BJ (cell line): Measurements from ENCODE around the gene NBDY. TPM values are rescaled to one million over a fixed set of nuclear protein-coding genes. Genes with fewer than 3 reads are reported as not detected.

Experiments
- CTCF ChIA-PET: fragments of 350-600 bp; formaldehyde crosslinking; extraction: SDS; loops from one replicate; lab custom pipeline; 2021; ENCODE audit warnings: antibody characterized with exemption, inconsistent platforms; lab: Yijun Ruan, JAX
- POLR2A ChIA-PET: fragments of 300-600 bp; sonication (Branson Sonifier 250); formaldehyde crosslinking; extraction: SDS; loops from one replicate; lab custom pipeline; 2021; ENCODE audit warnings: antibody characterized with exemption; lab: Charles Lee
- DNase-seq: peaks from one replicate; pipeline ENCODE4 v3.0.0-alpha.2; 2011; ENCODE audit warnings: low read depth
- H3K27me3 ChIP-seq: 2 replicates; pipeline ENCODE4 v1.6.0; 2011; ENCODE audit warnings: low read length; ENCODE audit not compliant: control insufficient read depth, insufficient read depth
- H3K36me3 ChIP-seq: 2 replicates; pipeline ENCODE4 v1.5.1; 2011; ENCODE audit warnings: low read length; ENCODE audit not compliant: control insufficient read depth, insufficient read depth
- H3K4me3 ChIP-seq: 2 replicates; pipeline ENCODE4 v1.5.1; 2011; ENCODE audit warnings: low read depth, mild to moderate bottlenecking, control low read depth, low read length
- CTCF ChIP-seq: IDR thresholded peaks from 2 replicates; pipeline ENCODE4 v1.5.1; 2011; ENCODE audit warnings: low read depth, mild to moderate bottlenecking, control low read depth, inconsistent platforms, low read length, moderate library complexity; ENCODE audit not compliant: insufficient read depth
- polyA plus RNA-seq: library from polyadenylated mRNA; depleted of rRNA; stranded (reverse); fragments of >200 nt; gene quantifications from 2 replicates; pipeline ENCODE4 v1.2.3, GENCODE V29; 2011

Gene NBDY
- polyA plus RNA-seq, 1 experiment, result 38.8 TPM

GRCh38 chrX:56792270-56793111 is 63.4 kb downstream of the NBDY start:
- H3K27me3 ChIP-seq, result no peaks in the 10 kb centered on the region
- DNase-seq, result no peak
- no peak overlapping the region for H3K4me3 ChIP-seq
- CTCF ChIA-PET, result no interaction called here
- H3K36me3 ChIP-seq, result no peaks in the 10 kb centered on the region; the same call in 1 of the 2 replicates
- no peak for TF ChIP-seq CTCF
- POLR2A ChIA-PET, result no interaction called here

- TF ChIP-seq CTCF, result no peak
- DNase-seq, result no peak
- Histone ChIP-seq H3K4me3 (no peak overlapping the region), H3K36me3 (no peaks in the 10 kb centered on the region; the same call in 1 of the 2 replicates), H3K27me3 (no peaks in the 10 kb centered on the region)
- CTCF ChIA-PET, result no interaction called here
- POLR2A ChIA-PET, result no interaction called here
Observed at GRCh38 chrX:56793112-56793430, 64.0 kb downstream of the NBDY start.

GRCh38 chrX:56793521-56794320 is 64.7 kb downstream of the NBDY start:
- Histone ChIP-seq H3K4me3 (no peak overlapping the region), H3K27me3 (no peaks in the 10 kb centered on the region), H3K36me3 (no peaks in the 10 kb centered on the region; the same call in 1 of the 2 replicates)
- TF ChIP-seq CTCF, result no peak
- POLR2A ChIA-PET, result no interaction called here
- DNase-seq, result no peak
- CTCF ChIA-PET, result no interaction called here

- Histone ChIP-seq H3K36me3 (no peaks in the 10 kb centered on the region; the same call in 1 of the 2 replicates), H3K4me3 (no peak overlapping the region), H3K27me3 (no peaks in the 10 kb centered on the region)
- DNase-seq, result no peak
- ChIA-PET CTCF (no interaction called here), POLR2A (no interaction called here)
- TF ChIP-seq CTCF, result no peak
Observed at GRCh38 chrX:56794404-56795230, 65.6 kb downstream of the NBDY start.
